AG09309 (cell line): Measurements from ENCODE around the gene PLEKHJ1.

Experiments
- DNase-seq: peaks from one replicate; pipeline ENCODE4 v3.0.0-alpha.2; 2010; ENCODE audit warnings: low read depth
- H3K4me3 ChIP-seq: 2 replicates; pipeline ENCODE4 v1.5.1; 2011; ENCODE audit warnings: mild to moderate bottlenecking, low read depth, low read length, moderate library complexity; ENCODE audit not compliant: control insufficient read depth
- CTCF ChIP-seq: IDR thresholded peaks from 2 replicates; pipeline ENCODE4 v1.5.1; 2011; ENCODE audit warnings: mild to moderate bottlenecking, low read depth, low read length, inconsistent platforms; ENCODE audit not compliant: insufficient read depth, control insufficient read depth; ENCODE audit errors: missing control alignments

The PLEKHJ1 gene

GRCh38 chr19:2212861-2213711 is 23.0 kb downstream of the PLEKHJ1 start:
- no peak overlapping the region for H3K4me3 ChIP-seq
- no peak for DNase-seq
- TF ChIP-seq CTCF, result no peak

GRCh38 chr19:2210987-2211740 is 25.0 kb downstream of the PLEKHJ1 start:
- H3K4me3 ChIP-seq, result no peak overlapping the region
- DNase-seq, result no peak
- no peak for TF ChIP-seq CTCF

- DNase-seq, result no peak
- no peak overlapping the region for H3K4me3 ChIP-seq
- no peak for TF ChIP-seq CTCF
Measured at GRCh38 chr19:2210206-2210605, 25.9 kb downstream of the PLEKHJ1 start.

GRCh38 chr19:2209408-2209807 is 26.7 kb downstream of the PLEKHJ1 start:
- DNase-seq, result no peak
- no peak overlapping the region for H3K4me3 ChIP-seq
- TF ChIP-seq CTCF, result no peak

GRCh38 chr19:2208975-2209374 is 27.2 kb downstream of the PLEKHJ1 start:
- DNase-seq, result no peak
- H3K4me3 ChIP-seq, result no peak overlapping the region
- no peak for TF ChIP-seq CTCF

GRCh38 chr19:2207991-2208860 is 27.9 kb downstream of the PLEKHJ1 start:
- DNase-seq, result no peak
- no peak for TF ChIP-seq CTCF

More at GRCh38 chr19:2207991-2208860, 27.9 kb downstream of the PLEKHJ1 start:
- H3K4me3 ChIP-seq, result no peak overlapping the region
